Measurements from ENCODE around the gene ANKS1B. TPM values are rescaled to one million over a fixed set of nuclear protein-coding genes. Genes with fewer than 3 reads are reported as not detected.

The ANKS1B gene
- total and polyA plus RNA-seq, 2 experiments from 2014 or later = 1.8 to 1.9 TPM

GRCh38 chr12:99146730-99147129 is 838.0 kb downstream of the ANKS1B start:
- H3K27me3 ChIP-seq = no peaks in the 10 kb centered on the region
- H3K9me3 ChIP-seq (ENCODE audit: low read depth) = peaks cover 3% of the 10 kb centered on the region
- no peak overlapping the region for H3K4me3 ChIP-seq
- H3K27ac ChIP-seq = no peak overlapping the region
- H3K36me3 ChIP-seq = no peaks in the 10 kb centered on the region
- TF ChIP-seq, protein P1, sequence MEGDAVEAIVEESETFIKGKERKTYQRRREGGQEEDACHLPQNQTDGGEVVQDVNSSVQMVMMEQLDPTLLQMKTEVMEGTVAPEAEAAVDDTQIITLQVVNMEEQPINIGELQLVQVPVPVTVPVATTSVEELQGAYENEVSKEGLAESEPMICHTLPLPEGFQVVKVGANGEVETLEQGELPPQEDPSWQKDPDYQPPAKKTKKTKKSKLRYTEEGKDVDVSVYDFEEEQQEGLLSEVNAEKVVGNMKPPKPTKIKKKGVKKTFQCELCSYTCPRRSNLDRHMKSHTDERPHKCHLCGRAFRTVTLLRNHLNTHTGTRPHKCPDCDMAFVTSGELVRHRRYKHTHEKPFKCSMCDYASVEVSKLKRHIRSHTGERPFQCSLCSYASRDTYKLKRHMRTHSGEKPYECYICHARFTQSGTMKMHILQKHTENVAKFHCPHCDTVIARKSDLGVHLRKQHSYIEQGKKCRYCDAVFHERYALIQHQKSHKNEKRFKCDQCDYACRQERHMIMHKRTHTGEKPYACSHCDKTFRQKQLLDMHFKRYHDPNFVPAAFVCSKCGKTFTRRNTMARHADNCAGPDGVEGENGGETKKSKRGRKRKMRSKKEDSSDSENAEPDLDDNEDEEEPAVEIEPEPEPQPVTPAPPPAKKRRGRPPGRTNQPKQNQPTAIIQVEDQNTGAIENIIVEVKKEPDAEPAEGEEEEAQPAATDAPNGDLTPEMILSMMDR (IDR thresholded peaks at IDR 0.05; ENCODE audit: low read depth, low read length) = no peak
- no peaks in the 10 kb centered on the region for H3K4me1 ChIP-seq (ENCODE audit: low read depth)
- no peak for DNase-seq (ENCODE audit: low read depth in 1 of 2, low spot score in 1 of 2)

GRCh38 chr12:99146185-99146584 is 838.6 kb downstream of the ANKS1B start:
- no peaks in the 10 kb centered on the region for H3K27me3 ChIP-seq
- TF ChIP-seq, protein P1 (IDR thresholded peaks at IDR 0.05; ENCODE audit: low read depth, low read length) = no peak
- H3K4me3 ChIP-seq = no peak overlapping the region
- H3K36me3 ChIP-seq = no peaks in the 10 kb centered on the region
- H3K27ac ChIP-seq = no peak overlapping the region
- DNase-seq (ENCODE audit: low read depth in 1 of 2, low spot score in 1 of 2) = peak in 1 of 2 donors; percentile 62
- H3K9me3 ChIP-seq (ENCODE audit: low read depth) = peaks cover 3% of the 10 kb centered on the region
- no peaks in the 10 kb centered on the region for H3K4me1 ChIP-seq (ENCODE audit: low read depth)

DNA sequence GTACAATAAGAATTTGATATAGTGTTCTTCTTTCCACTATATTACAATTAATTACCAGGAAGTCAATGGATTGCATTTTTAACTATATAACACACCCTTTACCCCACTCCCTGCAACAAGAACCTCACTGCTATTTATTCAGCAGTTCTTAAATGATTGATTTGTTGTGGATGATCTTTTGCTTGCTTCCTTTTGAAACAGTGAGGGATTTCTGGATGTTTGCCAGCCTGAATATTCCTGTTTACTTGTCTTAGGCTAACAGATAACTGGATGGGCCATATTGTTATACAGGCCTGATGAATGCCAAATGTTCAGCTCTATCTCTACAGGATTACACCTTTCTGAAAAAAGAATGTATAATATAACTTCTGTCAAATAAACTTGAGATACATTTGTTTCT is 842.1 kb downstream of the ANKS1B start:
- Histone ChIP-seq H3K36me3 (no peaks in the 10 kb centered on the region), H3K27me3 (no peaks in the 10 kb centered on the region), H3K27ac (no peak overlapping the region), H3K4me1 (ENCODE audit: low read depth) (no peaks in the 10 kb centered on the region), H3K9me3 (ENCODE audit: low read depth) (peaks cover 3% of the 10 kb centered on the region), H3K4me3 (no peak overlapping the region)
- no peak for DNase-seq (ENCODE audit: low read depth in 1 of 2, low spot score in 1 of 2)
- TF ChIP-seq, protein P1 (IDR thresholded peaks at IDR 0.05; ENCODE audit: low read depth, low read length) = no peak

GRCh38 chr12:99140017-99140720 is 844.6 kb downstream of the ANKS1B start:
- no peaks in the 10 kb centered on the region for H3K27me3 ChIP-seq
- no peak for DNase-seq (ENCODE audit: low read depth in 1 of 2, low spot score in 1 of 2)
- no peak overlapping the region for H3K4me3 ChIP-seq
- TF ChIP-seq, protein P1 (IDR thresholded peaks at IDR 0.05; ENCODE audit: low read depth, low read length) = no peak
- H3K9me3 ChIP-seq (ENCODE audit: low read depth) = peaks cover 3% of the 10 kb centered on the region
- no peak overlapping the region for H3K27ac ChIP-seq
- no peaks in the 10 kb centered on the region for H3K36me3 ChIP-seq
- no peaks in the 10 kb centered on the region for H3K4me1 ChIP-seq (ENCODE audit: low read depth)

DNA sequence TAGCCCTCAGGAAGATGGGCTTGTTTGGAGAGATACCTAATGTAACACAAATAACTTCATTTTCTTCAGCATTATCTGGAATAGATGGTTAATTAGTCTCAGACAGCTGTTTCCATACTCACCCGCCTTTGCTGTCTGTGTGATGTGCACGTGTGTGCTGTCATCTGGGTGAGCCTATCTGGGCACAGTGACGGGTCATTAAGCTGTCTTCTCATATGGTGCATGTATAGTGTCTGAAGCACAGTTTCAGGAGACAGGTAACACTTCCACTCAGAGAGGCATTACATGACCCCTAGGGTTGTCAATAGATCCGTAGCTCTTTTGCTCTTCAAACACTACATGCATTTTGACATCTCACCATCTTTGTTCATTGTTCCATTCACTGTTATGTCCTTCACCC is 846.3 kb downstream of the ANKS1B start:
- no peak for DNase-seq (ENCODE audit: low read depth in 1 of 2, low spot score in 1 of 2)
- Histone ChIP-seq H3K4me1 (ENCODE audit: low read depth) (no peaks in the 10 kb centered on the region), H3K9me3 (ENCODE audit: low read depth) (no peaks in the 10 kb centered on the region), H3K36me3 (no peaks in the 10 kb centered on the region), H3K27ac (no peak overlapping the region), H3K27me3 (no peaks in the 10 kb centered on the region), H3K4me3 (no peak overlapping the region)
- TF ChIP-seq, protein P1 (IDR thresholded peaks at IDR 0.05; ENCODE audit: low read depth, low read length) = no peak
